Fibroblast of lung (primary cell): Measurements from ENCODE around the gene DARS1. TPM values are rescaled to one million over a fixed set of nuclear protein-coding genes. Genes with fewer than 3 reads are reported as not detected.
"Not testable (repeated sequence)": the region's sequence is repeated elsewhere in the genome, so short reads cannot be mapped to it uniquely, and the experiment has no call there.

Experiments
- DNase-seq, 2 donors: peaks; one replicate each; pipeline versions ENCODE4 v3.0.0 to v3.0.0-alpha.2; 2010; ENCODE audit warnings: low read depth in 2 of 2
- H2AFZ ChIP-seq: 2 replicates; pipeline ENCODE4 v1.5.1; 2012; ENCODE audit warnings: low read length, control low read depth, inconsistent platforms
- H3K27ac ChIP-seq: 2 replicates; pipeline ENCODE4 v1.5.1; 2011; ENCODE audit warnings: low read length, control low read depth; ENCODE audit not compliant: insufficient read depth
- H3K27me3 ChIP-seq: 2 replicates; pipeline ENCODE4 v1.5.1; 2011; ENCODE audit warnings: mild to moderate bottlenecking, low read length; ENCODE audit not compliant: control insufficient read depth, insufficient read depth
- H3K36me3 ChIP-seq: 2 replicates; pipeline ENCODE4 v1.5.1; 2011; ENCODE audit warnings: low read length; ENCODE audit not compliant: control insufficient read depth, insufficient read depth
- H3K4me1 ChIP-seq: 2 replicates; pipeline ENCODE4 v1.5.1; 2011; ENCODE audit warnings: low read length; ENCODE audit not compliant: control insufficient read depth, insufficient read depth; ENCODE audit errors: extremely low read depth
- H3K4me2 ChIP-seq: 2 replicates; pipeline ENCODE4 v1.5.1; 2011; ENCODE audit warnings: low read length, control low read depth; ENCODE audit not compliant: insufficient read depth; ENCODE audit errors: extremely low read depth
- H3K4me3 ChIP-seq, 4 experiments: fragments of 200-600 bp in 1 of 4; sonication (generic) in 1 of 4; replicated peaks in 1 of 4; 2 replicates each; pipeline ENCODE4 v1.5.1; 2011 to 2016; ENCODE audit warnings: low read length in 4 of 4, low read depth in 3 of 4, mild to moderate bottlenecking in 3 of 4, control low read depth in 2 of 4, inconsistent platforms in 1 of 4, mixed read lengths in 1 of 4; ENCODE audit not compliant: insufficient read depth in 1 of 4; ENCODE audit errors: control extremely low read depth in 1 of 4
- H3K79me2 ChIP-seq: 2 replicates; pipeline ENCODE4 v1.5.1; 2012; ENCODE audit warnings: mild to moderate bottlenecking, low read length, inconsistent platforms; ENCODE audit not compliant: control insufficient read depth, insufficient read depth
- H3K9ac ChIP-seq: 2 replicates; pipeline ENCODE4 v1.5.1; 2011; ENCODE audit warnings: mild to moderate bottlenecking, low read length, control low read depth; ENCODE audit not compliant: insufficient read depth
- H3K9me3 ChIP-seq: 2 replicates; pipeline ENCODE4 v1.5.1; 2012; ENCODE audit warnings: low read depth, low read length; ENCODE audit not compliant: control insufficient read depth, insufficient read depth
- H4K20me1 ChIP-seq: 2 replicates; pipeline ENCODE4 v1.5.1; 2011; ENCODE audit warnings: low read length; ENCODE audit not compliant: control insufficient read depth, insufficient read depth; ENCODE audit errors: extremely low read depth
- EZH2 ChIP-seq: IDR thresholded peaks from 2 replicates; pipeline ENCODE4 v1.5.1; 2012; ENCODE audit warnings: low read length, control low read depth, mild to moderate bottlenecking; ENCODE audit errors: missing control alignments
- polyA plus RNA-seq, 2 donors: library from polyadenylated mRNA; depleted of rRNA in 1 of 2; stranded (reverse) in 1 of 2; unstranded in 1 of 2; fragments of >200 nt; gene quantifications; 2 replicates each; pipeline ENCODE4 v1.2.1, GENCODE V29; 2011 to 2012; ENCODE audit warnings: missing spikeins in 1 of 2
- total RNA-seq: library from RNA; depleted of rRNA; stranded (reverse); fragments of >200 nt; gene quantifications from 2 replicates; pipeline ENCODE4 v1.2.1, GENCODE V29; 2014
- TF ChIP-seq, protein P1 (sequence below), 2 donors: IDR thresholded peaks in 1 of 2; conservative IDR thresholded peaks in 1 of 2; 1 replicate in 1 of 2; 2 replicates in 1 of 2; pipeline ENCODE4 v1.5.1; 2011 to 2012; ENCODE audit warnings: low read length in 2 of 2, control low read depth in 1 of 2, inconsistent platforms in 1 of 2, low read depth in 1 of 2, mild to moderate bottlenecking in 1 of 2

Gene DARS1
- total and polyA plus RNA-seq, 2 donors (not counting 1 experiment from before 2014, with no cell fraction given) = 75.5 to 110 TPM

DNA sequence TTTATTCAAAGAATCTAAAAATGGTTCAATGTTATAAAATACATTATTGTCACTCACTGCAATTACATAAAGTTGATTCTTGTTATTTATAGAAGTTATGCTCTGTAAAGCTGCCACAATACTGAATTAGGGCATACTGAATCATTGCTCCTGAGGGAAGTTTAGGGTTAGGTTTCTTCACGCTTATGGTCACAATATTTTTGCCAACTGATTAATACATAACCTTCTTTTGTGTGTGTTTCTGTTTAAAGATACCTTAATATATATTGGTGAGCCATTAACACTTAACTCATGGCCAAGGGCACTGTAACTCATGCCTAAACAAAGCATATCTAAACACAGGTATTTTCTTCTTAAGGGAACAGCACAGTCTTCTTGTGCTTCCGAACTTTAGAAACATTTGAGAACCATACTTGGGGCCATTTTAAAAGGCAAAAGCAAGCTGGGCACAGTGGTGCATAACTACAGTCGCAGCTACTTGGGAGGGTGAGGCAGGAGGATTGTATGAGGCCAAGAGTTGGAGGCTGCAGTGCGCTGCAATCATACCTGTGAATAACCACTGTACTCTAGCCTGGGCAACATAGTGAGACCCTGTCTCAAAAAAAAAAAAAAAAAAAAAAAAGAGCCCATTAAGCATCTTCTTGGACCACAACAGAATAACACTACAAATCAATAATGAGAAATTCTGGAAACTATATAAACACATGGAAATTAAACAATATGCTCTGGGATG is 15.6 kb downstream of the DARS1 start:
- H3K4me2 ChIP-seq = no peak overlapping the region
- H3K79me2 ChIP-seq = no peaks in the 10 kb centered on the region
- no peaks in the 10 kb centered on the region for H4K20me1 ChIP-seq
- H3K27ac ChIP-seq = no peak overlapping the region
- no peaks in the 10 kb centered on the region for H3K36me3 ChIP-seq
- H3K4me1 ChIP-seq = no peaks in the 10 kb centered on the region
- no peak overlapping the region for H2AFZ ChIP-seq
- no peak overlapping the region for H3K4me3 ChIP-seq
- no peaks in the 10 kb centered on the region for H3K27me3 ChIP-seq
- no peaks in the 10 kb centered on the region for H3K9me3 ChIP-seq
- TF ChIP-seq, protein P1, sequence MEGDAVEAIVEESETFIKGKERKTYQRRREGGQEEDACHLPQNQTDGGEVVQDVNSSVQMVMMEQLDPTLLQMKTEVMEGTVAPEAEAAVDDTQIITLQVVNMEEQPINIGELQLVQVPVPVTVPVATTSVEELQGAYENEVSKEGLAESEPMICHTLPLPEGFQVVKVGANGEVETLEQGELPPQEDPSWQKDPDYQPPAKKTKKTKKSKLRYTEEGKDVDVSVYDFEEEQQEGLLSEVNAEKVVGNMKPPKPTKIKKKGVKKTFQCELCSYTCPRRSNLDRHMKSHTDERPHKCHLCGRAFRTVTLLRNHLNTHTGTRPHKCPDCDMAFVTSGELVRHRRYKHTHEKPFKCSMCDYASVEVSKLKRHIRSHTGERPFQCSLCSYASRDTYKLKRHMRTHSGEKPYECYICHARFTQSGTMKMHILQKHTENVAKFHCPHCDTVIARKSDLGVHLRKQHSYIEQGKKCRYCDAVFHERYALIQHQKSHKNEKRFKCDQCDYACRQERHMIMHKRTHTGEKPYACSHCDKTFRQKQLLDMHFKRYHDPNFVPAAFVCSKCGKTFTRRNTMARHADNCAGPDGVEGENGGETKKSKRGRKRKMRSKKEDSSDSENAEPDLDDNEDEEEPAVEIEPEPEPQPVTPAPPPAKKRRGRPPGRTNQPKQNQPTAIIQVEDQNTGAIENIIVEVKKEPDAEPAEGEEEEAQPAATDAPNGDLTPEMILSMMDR (conservative IDR thresholded peaks at IDR 0.05 in 1 of 2, IDR thresholded peaks at IDR 0.05 in 1 of 2; ENCODE audit: low read depth in 1 of 2, low read length in 2 of 2) = no peak
- no peak for TF ChIP-seq EZH2
- no peak overlapping the region for H3K9ac ChIP-seq
- DNase-seq = no peak

DNA sequence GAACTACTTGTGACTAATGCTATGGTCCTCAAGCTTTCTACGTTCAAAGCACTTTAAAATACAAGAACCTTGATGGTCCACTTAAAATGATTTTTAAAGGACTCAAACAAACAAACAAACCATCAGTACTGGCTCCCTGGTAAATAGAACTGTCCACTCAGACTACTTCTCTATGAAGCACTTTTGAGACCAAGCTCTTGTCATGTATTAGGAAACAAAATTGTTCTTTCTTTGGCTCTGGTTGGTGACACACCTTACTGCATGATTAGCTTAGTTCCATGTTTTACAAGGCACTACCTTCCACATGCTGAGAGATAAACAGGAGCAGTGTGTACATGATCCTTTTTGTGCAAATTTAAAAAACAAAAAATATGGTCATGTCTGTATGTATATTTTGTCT is 19.7 kb downstream of the DARS1 start:
- no peaks in the 10 kb centered on the region for H3K79me2 ChIP-seq

DNA sequence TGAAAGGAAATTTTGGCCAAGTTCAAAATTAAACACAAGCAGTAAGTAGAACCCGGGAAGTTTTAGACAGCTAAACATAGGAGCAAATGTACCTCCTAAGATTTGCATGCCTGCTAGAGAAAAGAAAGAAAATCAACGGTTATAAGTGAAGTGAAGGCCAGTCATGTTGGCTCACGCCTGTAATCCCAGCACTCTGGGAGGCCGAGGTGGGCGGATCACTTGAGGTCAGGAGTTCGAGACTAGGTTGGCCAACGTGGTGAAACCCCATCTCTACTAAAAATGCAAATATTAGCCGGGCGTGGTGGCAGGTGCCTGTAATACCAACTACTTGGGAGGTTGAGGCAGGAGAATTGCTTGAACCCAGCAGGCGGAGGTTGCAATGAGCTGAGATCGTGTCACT is 21.0 kb downstream of the DARS1 start:
- not testable (repeated sequence) for H3K36me3 ChIP-seq, H3K4me2 ChIP-seq, H4K20me1 ChIP-seq, H2AFZ ChIP-seq, H3K4me3 ChIP-seq, H3K27me3 ChIP-seq, H3K9me3 ChIP-seq, H3K9ac ChIP-seq, H3K4me1 ChIP-seq, DNase-seq, H3K79me2 ChIP-seq, H3K27ac ChIP-seq

More for the DNA sequence above, 19.7 kb downstream of the DARS1 start:
- Histone ChIP-seq H4K20me1 (no peaks in the 10 kb centered on the region), H3K9ac (no peak overlapping the region), H3K4me2 (no peak overlapping the region), H3K27ac (no peak overlapping the region), H3K27me3 (no peaks in the 10 kb centered on the region), H3K36me3 (no peaks in the 10 kb centered on the region), H2AFZ (no peak overlapping the region), H3K4me1 (peaks cover 2% of the 10 kb centered on the region), H3K9me3 (no peaks in the 10 kb centered on the region), H3K4me3 (no peak overlapping the region)
- TF ChIP-seq, protein P1 (conservative IDR thresholded peaks at IDR 0.05 in 1 of 2, IDR thresholded peaks at IDR 0.05 in 1 of 2; ENCODE audit: low read depth in 1 of 2, low read length in 2 of 2) = no peak
- no peak for TF ChIP-seq EZH2
- DNase-seq = no peak
